HepG2 (cell line): ENCODE measurements around the gene DMRTA2. TPM values are rescaled to one million over a fixed set of nuclear protein-coding genes. Genes with fewer than 3 reads are reported as not detected.

Experiments used
- ATAC-seq: fragments of 200-7000 bp; cut with Tn5 transposase; 3 replicates; pipeline ENCODE4 v1.9.1; 2020; ENCODE audit warnings: mild to moderate bottlenecking, moderate library complexity
- BruUV-seq: library from RNA; stranded (reverse); fragments of 400-500 nt; replicated peaks from 2 replicates; lab custom pipeline; 2021; lab: Mats Ljungman, UMichigan
- CTCF ChIA-PET: fragments of 300-600 bp; formaldehyde crosslinking; extraction: SDS; loops from one replicate; lab custom pipeline; 2021; ENCODE audit warnings: low total read pairs, inconsistent platforms, low intra/inter-chr PET ratio; lab: Yijun Ruan, JAX
- POLR2A ChIA-PET: fragments of 350-600 bp; sonication (Branson Sonifier 250); formaldehyde crosslinking; loops from one replicate; lab custom pipeline; 2020; ENCODE audit warnings: antibody characterized with exemption, inconsistent platforms; lab: Yijun Ruan, JAX
- DNase-seq: peaks from one replicate; pipeline ENCODE4 v3.0.0-alpha.2; 2015; ENCODE audit warnings: low spot score
- FAIRE-seq: peaks from 3 replicates; lab custom pipeline; 2011; peaks lifted over from hg19 to GRCh38; lab: Jason Lieb, UNC
- H2AFZ ChIP-seq: one replicate; pipeline ENCODE4 v1.6.1; 2011; ENCODE audit warnings: low read length, inconsistent platforms
- H3K27ac ChIP-seq: fragments of 300-600 bp; 3 replicates; pipeline ENCODE4 v1.8.0; 2011; ENCODE audit warnings: mixed run types, mild to moderate bottlenecking, mixed read lengths, low read length, inconsistent platforms; ENCODE audit not compliant: insufficient read depth; ENCODE audit errors: extremely low read length
- H3K27me3 ChIP-seq, 2 experiments: fragments of 200-600 bp in 1 of 2; 2 replicates in 1 of 2; 3 replicates in 1 of 2; pipeline versions ENCODE4 v1.6.0 to v1.8.0; 2011; ENCODE audit warnings: low read length in 2 of 2, mild to moderate bottlenecking in 2 of 2, moderate library complexity in 2 of 2, inconsistent platforms in 1 of 2; ENCODE audit not compliant: insufficient read depth in 2 of 2, control insufficient read depth in 1 of 2
- H3K36me3 ChIP-seq, 2 experiments: fragments of 200-600 bp in 1 of 2; replicated peaks in 1 of 2; 2 replicates in 1 of 2; 3 replicates in 1 of 2; pipeline versions ENCODE4 v1.5.1 to v1.8.0; 2011; ENCODE audit warnings: low read length in 2 of 2, inconsistent platforms in 1 of 2; ENCODE audit not compliant: insufficient read depth in 2 of 2, control insufficient read depth in 1 of 2
- H3K4me1 ChIP-seq: 2 replicates; pipeline ENCODE4 v1.5.1; 2012; ENCODE audit warnings: low read length, inconsistent platforms; ENCODE audit not compliant: insufficient read depth
- H3K4me2 ChIP-seq: 2 replicates; pipeline ENCODE4 v1.6.0; 2011; ENCODE audit warnings: low read depth, low read length, inconsistent platforms
- H3K4me3 ChIP-seq, 3 experiments: fragments of 200-600 bp in 1 of 3; sonication (generic), shearing (Covaris generic) in 1 of 3; replicated peaks in 1 of 3; 2 replicates each; pipeline ENCODE4 v1.5.1; 2011 to 2016; ENCODE audit warnings: low read length in 3 of 3, inconsistent platforms in 2 of 3, low read depth in 2 of 3, mild to moderate bottlenecking in 2 of 3, control low read depth in 1 of 3, mixed read lengths in 1 of 3; ENCODE audit not compliant: insufficient read depth in 1 of 3
- H3K79me2 ChIP-seq: one replicate; pipeline ENCODE4 v1.6.1; 2011; ENCODE audit warnings: low read length, inconsistent platforms; ENCODE audit not compliant: insufficient read depth
- H3K9ac ChIP-seq: 2 replicates; pipeline ENCODE4 v1.6.0; 2011; ENCODE audit warnings: mild to moderate bottlenecking, low read depth, low read length, inconsistent platforms; ENCODE audit not compliant: insufficient read depth
- H3K9me3 ChIP-seq: 2 replicates; pipeline ENCODE4 v1.5.1; 2012; ENCODE audit warnings: mild to moderate bottlenecking, low read length
- H4K20me1 ChIP-seq: 2 replicates; pipeline ENCODE4 v1.6.0; 2011; ENCODE audit warnings: inconsistent platforms, mild to moderate bottlenecking, low read length, moderate library complexity; ENCODE audit not compliant: insufficient read depth
- CBX5 ChIP-seq: sonication (generic); formaldehyde crosslinking; IDR thresholded peaks from 2 replicates; pipeline ENCODE4 v1.4.0; 2020; ENCODE audit warnings: missing genetic modification reagents, borderline replicate concordance
- CCDC6 ChIP-seq: sonication (generic); formaldehyde crosslinking; IDR thresholded peaks from 2 replicates; pipeline ENCODE4 v1.8.1; 2022; ENCODE audit warnings: mild to moderate bottlenecking, missing genetic modification reagents, moderate library complexity
- CEBPG ChIP-seq: IDR thresholded peaks from 2 replicates; pipeline ENCODE4 v1.6.1; 2016
- HNRNPUL1 ChIP-seq: fragments of 200-400 bp; formaldehyde crosslinking; IDR thresholded peaks from 2 replicates; pipeline ENCODE4 v1.6.1; 2017; ENCODE audit warnings: low read depth, mild to moderate bottlenecking, low read length, moderate library complexity
- KAT2B ChIP-seq: fragments of 150-350 bp; IDR thresholded peaks from 2 replicates; pipeline ENCODE4 v1.6.1; 2014; ENCODE audit warnings: low read depth, low read length, borderline replicate concordance
- NR1H2 ChIP-seq: sonication (generic); formaldehyde crosslinking; IDR thresholded peaks from 2 replicates; pipeline ENCODE4 v1.8.1; 2022; ENCODE audit warnings: low read depth, missing genetic modification reagents, borderline replicate concordance
- PREB ChIP-seq: sonication (generic); formaldehyde crosslinking; IDR thresholded peaks from 2 replicates; pipeline ENCODE4 v1.4.0; 2020; ENCODE audit warnings: missing genetic modification reagents
- RBAK ChIP-seq: sonication (generic); formaldehyde crosslinking; IDR thresholded peaks from 2 replicates; pipeline ENCODE4 v1.5.1; 2020; ENCODE audit warnings: mild to moderate bottlenecking, missing genetic modification reagents
- RBFOX2 ChIP-seq: fragments of 200-400 bp; formaldehyde crosslinking; IDR thresholded peaks from 2 replicates; pipeline ENCODE4 v1.6.1; 2017; ENCODE audit warnings: low read depth, mild to moderate bottlenecking, low read length
- RCOR2 ChIP-seq: IDR thresholded peaks from 2 replicates; pipeline ENCODE4 v1.6.1; 2016; ENCODE audit warnings: missing biosample characterization, missing genetic modification reagents
- REXO4 ChIP-seq: sonication (generic); formaldehyde crosslinking; IDR thresholded peaks from 2 replicates; pipeline ENCODE4 v1.8.0; 2022; ENCODE audit warnings: missing genetic modification reagents, mild to moderate bottlenecking, borderline replicate concordance
- STAT5B ChIP-seq: sonication (generic); formaldehyde crosslinking; IDR thresholded peaks from 2 replicates; pipeline ENCODE4 v1.4.0; 2020; ENCODE audit warnings: missing genetic modification reagents
- TCF7 ChIP-seq: sonication (generic); IDR thresholded peaks from 2 replicates; pipeline ENCODE4 v1.6.1; 2016; ENCODE audit warnings: antibody characterized with exemption, low read depth
- TRAFD1 ChIP-seq: sonication (generic); formaldehyde crosslinking; IDR thresholded peaks from 2 replicates; pipeline ENCODE4 v1.5.1; 2020; ENCODE audit warnings: missing genetic modification reagents, mild to moderate bottlenecking, borderline replicate concordance
- TSC22D2 ChIP-seq: sonication (generic); formaldehyde crosslinking; IDR thresholded peaks from 2 replicates; pipeline ENCODE4 v1.5.1; 2020; ENCODE audit warnings: missing genetic modification reagents, mild to moderate bottlenecking, borderline replicate concordance
- ZNF136 ChIP-seq: sonication (generic); formaldehyde crosslinking; IDR thresholded peaks from 2 replicates; pipeline ENCODE4 v1.8.1; 2022; ENCODE audit warnings: low read depth, mild to moderate bottlenecking, moderate library complexity, missing genetic modification reagents
- ZNF235 ChIP-seq: sonication (generic); formaldehyde crosslinking; IDR thresholded peaks from 2 replicates; pipeline ENCODE4 v1.8.1; 2023; ENCODE audit warnings: mild to moderate bottlenecking, missing genetic modification reagents, borderline replicate concordance
- ZNF326 ChIP-seq: sonication (generic); formaldehyde crosslinking; IDR thresholded peaks from 2 replicates; pipeline ENCODE4 v1.4.0; 2020; ENCODE audit warnings: missing genetic modification reagents, borderline replicate concordance
- ZNF737 ChIP-seq: sonication (generic); formaldehyde crosslinking; IDR thresholded peaks from 2 replicates; pipeline ENCODE4 v1.5.0; 2020; ENCODE audit warnings: missing genetic modification reagents, mild to moderate bottlenecking, borderline replicate concordance
- ZNF777 ChIP-seq: sonication (generic); formaldehyde crosslinking; IDR thresholded peaks from 2 replicates; pipeline ENCODE4 v1.4.0; 2020; ENCODE audit warnings: missing genetic modification reagents
- WGBS: methylation state at CpG from one replicate; pipeline ENCODE4 v1.1.6; 2017; ENCODE audit warnings: low lambda C conversion rate; 5-methylcytosine and 5-hydroxymethylcytosine counted together
- in situ Hi-C: cut with HindIII; loops from 2 replicates; pipeline ENCODE4 v1.10.0; 2017; ENCODE audit warnings: low pct_unique_long_range_greater_than_20kb; ENCODE audit not compliant: extremely low pct_ligation_motif_present
- intact Hi-C: fragments of 100-400 bp; cut with micrococcal nuclease; formaldehyde crosslinking; loops from one replicate; pipeline ENCODE4 v1.10.0; 2022; ENCODE audit not compliant: unreplicated experiment
- polyA plus RNA-seq, 8 experiments: library from polyadenylated mRNA; depleted of rRNA in 3 of 8; stranded (reverse) in 7 of 8; unstranded in 1 of 8; fragments of >200 nt; fragmentation: Illumina TruSeq in 4 of 8; extraction: Trizol in 4 of 8; gene quantifications; 2 replicates each; pipeline versions ENCODE4 v1.2.1 to v1.2.3, GENCODE V29; 2011 to 2016; ENCODE audit warnings: low read depth in 4 of 8, missing spikeins in 1 of 8, mixed read lengths in 1 of 8; ENCODE audit not compliant: insufficient read depth in 1 of 8
- total RNA-seq, 5 experiments: library from RNA; depleted of rRNA; stranded (reverse); fragments of >200 nt; fragmentation: Illumina TruSeq; extraction: Trizol; gene quantifications; 2 replicates each; pipeline ENCODE4 v1.2.3, GENCODE V29; 2016; ENCODE audit warnings: low read depth in 1 of 5

DMRTA2 gene
- total and polyA plus RNA-seq, 2 of the 13 experiments (the other 11 are each of a cell fraction or from before 2014, with no cell fraction given) = not detected

DNA sequence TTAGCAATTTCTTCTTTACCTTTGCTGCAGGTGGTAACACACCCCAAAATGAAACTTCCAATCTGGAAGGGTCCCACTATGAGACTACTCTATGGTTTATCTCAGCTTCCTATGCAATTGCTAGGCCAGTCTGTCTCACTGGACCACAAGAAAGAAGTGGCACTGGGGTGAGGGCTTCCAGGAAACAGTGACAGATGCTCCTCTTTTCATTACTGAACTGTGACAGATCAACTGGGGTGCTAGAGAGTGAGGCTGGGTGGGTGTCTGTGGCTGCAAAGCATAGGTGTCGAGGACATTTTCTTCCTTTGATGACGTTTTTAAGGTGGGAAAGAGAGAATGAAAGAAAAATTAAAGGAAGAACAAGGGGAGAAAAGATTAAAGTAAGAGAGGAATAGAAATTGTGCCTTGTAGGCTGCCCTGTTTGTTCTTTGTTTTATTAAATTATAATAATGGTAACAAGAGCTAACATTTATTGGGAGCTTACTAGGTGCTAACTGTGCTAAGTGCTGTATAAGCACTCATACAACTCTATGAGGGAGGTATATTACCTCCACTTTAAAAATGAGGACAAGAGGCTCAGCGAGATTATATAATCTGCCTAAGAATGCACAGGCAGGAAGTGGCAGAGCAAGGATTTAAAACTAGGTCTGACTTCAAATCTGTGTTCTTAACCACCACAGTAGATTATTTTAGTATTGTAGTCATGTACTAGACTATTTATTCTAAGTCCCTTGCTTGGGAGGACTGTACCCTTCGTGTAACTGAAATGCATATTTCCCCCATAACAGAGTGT lies 27.8 kb upstream of the DMRTA2 start:
- H4K20me1 ChIP-seq = no peaks in the 10 kb centered on the region
- ATAC-seq = no peak
- H3K79me2 ChIP-seq = no peaks in the 10 kb centered on the region
- H3K9ac ChIP-seq = no peak overlapping the region
- ChIA-PET POLR2A (no interaction called here), CTCF (no interaction called here)
- in situ Hi-C loops = no loop called here
- no peak overlapping the region for H3K27ac ChIP-seq
- TF ChIP-seq CCDC6 (CRISPR knock-in tag) (no peak), ZNF737 (CRISPR knock-in tag) (no peak), RBAK (CRISPR knock-in tag) (no peak), REXO4 (no peak), ZNF326 (no peak), ZNF136 (CRISPR knock-in tag) (no peak), TCF7 (no peak), PREB (no peak), TRAFD1 (CRISPR knock-in tag) (no peak), RCOR2 (CRISPR knock-in tag) (no peak), KAT2B (no peak), STAT5B (CRISPR knock-in tag) (no peak), RBFOX2 (no peak), ZNF235 (CRISPR knock-in tag) (no peak), HNRNPUL1 (no peak), CEBPG (CRISPR knock-in tag) (no peak), ZNF777 (CRISPR knock-in tag) (no peak), TSC22D2 (CRISPR knock-in tag) (no peak), CBX5 (CRISPR knock-in tag) (no peak), NR1H2 (no peak)
- TF ChIP-seq, all 625 proteins: peak for 0
- Histone ChIP-seq H3K4me1 (no peaks in the 10 kb centered on the region), H3K27me3 (no peaks in the 10 kb centered on the region), H3K36me3 (peaks cover 0 to 8% of the 10 kb centered on the region in 2 experiments; a peak in 2 of 5 replicates), H3K4me2 (no peak overlapping the region), H2AFZ (no peak overlapping the region), H3K4me3 (no peak overlapping the region), H3K9me3 (no peaks in the 10 kb centered on the region)
- 96% methylated on average over 4 of the region's 4 CpGs for WGBS
- FAIRE-seq = no peak
- DNase-seq = no peak
- no TSS peak for BruUV-seq
- intact Hi-C loops = no loop called here
